Measurements from ENCODE around the gene MAST2.
"Not testable (repeated sequence)": the region's sequence is repeated elsewhere in the genome, so short reads cannot be mapped to it uniquely, and the experiment has no call there.

MAST2 gene

DNA sequence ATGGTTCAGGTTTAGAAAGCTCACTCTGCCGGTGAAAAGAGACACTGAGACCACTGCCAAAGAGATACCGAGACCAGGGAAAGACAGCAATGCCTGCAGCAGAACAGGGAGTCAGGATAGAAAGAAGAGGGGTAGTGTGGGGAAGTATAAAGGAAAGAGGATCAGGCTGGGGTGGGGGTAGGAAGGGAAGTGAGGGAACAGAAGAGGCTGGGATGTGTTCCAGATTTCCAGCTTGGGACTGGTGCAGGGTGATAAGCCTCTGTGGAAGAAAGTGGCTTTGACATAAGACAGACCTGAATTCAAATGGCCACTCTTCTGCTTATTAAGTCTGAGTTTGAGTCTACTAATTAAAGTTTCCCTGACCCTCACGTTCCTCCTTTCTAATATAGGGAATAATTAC lies 223.1 kb downstream of the MAST2 start:
- DNase-seq (ENCODE audit: low read depth) = no peak

DNA sequence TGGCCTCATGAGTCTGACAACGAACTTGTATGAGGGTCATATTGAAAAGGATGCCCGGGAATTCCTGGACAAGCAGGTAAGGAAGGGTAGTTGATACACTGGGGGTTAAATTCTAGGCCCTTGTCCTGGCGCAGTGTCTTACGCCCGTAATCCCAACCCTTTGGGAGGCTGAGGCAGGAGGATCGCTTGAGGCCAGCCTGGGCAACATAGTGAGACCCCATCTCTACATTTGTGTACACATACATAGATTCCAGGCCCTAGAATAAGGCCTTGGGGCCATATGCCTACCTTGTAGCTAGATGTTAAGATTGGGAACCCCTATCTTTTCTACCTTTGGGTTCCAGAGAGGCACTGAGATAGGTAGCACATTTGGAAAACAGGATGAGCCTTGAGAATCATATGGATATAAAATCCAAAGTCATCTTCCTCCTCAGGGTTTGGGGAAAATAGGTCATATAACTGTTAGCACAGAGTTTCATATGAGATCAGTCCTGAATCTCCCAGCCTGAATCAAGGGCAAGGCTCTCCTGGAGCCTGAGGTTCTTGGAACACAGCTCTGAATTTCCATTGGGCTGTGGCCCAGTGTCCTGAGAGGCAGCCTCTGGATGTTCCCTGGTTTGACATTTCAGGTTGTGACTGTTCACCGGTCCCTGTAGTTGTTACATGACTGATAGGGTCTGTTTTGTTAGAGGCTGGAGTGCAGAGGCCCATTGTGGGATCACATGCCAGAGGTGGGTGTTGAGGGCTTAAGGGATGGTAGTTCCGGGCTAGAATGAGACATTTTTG lies 224.6 kb downstream of the MAST2 start:
- no peak for DNase-seq (ENCODE audit: low read depth)

DNA sequence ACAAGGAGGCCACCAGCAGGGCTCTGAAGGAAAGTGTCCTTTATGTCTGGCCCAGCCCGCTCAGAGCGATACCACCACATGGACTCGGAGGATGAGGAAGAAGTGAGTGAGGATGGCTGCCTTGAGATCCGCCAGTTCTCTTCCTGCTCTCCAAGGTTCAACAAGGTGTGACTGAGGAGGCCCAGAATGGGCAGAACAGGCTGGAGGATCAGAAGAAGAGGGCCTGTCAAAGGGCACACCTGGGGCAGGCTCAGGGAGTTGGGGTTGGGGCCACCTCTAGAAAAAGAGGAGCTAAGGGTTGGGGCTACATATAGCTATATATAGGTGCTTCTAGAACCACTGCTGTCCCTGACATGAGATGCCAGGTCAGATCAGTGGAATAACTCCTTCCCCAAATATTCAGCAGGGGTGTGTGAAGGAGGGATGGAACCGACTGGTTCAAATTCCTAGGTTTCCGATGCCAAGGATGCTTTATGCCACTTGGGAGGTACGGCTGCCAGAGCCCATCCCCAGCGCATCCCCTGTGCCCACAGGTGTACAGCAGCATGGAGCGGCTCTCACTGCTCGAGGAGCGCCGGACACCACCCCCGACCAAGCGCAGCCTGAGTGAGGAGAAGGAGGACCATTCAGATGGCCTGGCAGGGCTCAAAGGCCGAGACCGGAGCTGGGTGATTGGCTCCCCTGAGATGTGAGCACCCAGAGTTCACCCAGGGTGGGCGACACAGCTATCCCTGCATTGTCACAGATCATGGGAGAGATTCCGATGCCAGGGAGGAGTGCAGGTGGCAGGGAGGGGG lies 226.9 kb downstream of the MAST2 start:
- DNase-seq (ENCODE audit: low read depth) = no peak

- DNase-seq (ENCODE audit: low read depth) = no peak
Measured at GRCh38 chr1:46030876-46031660, 227.7 kb downstream of the MAST2 start.

DNA sequence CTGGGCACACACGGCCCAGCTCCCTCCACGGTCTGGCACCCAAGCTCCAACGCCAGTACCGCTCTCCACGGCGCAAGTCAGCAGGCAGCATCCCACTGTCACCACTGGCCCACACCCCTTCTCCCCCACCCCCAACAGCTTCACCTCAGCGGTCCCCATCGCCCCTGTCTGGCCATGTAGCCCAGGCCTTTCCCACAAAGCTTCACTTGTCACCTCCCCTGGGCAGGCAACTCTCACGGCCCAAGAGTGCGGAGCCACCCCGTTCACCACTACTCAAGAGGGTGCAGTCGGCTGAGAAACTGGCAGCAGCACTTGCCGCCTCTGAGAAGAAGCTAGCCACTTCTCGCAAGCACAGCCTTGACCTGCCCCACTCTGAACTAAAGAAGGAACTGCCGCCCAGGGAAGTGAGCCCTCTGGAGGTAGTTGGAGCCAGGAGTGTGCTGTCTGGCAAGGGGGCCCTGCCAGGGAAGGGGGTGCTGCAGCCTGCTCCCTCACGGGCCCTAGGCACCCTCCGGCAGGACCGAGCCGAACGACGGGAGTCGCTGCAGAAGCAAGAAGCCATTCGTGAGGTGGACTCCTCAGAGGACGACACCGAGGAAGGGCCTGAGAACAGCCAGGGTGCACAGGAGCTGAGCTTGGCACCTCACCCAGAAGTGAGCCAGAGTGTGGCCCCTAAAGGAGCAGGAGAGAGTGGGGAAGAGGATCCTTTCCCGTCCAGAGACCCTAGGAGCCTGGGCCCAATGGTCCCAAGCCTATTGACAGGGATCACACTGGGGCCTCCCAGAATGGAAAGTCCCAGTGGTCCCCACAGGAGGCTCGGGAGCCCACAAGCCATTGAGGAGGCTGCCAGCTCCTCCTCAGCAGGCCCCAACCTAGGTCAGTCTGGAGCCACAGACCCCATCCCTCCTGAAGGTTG lies 231.4 kb downstream of the MAST2 start:
- no peak for DNase-seq (ENCODE audit: low read depth)

DNA sequence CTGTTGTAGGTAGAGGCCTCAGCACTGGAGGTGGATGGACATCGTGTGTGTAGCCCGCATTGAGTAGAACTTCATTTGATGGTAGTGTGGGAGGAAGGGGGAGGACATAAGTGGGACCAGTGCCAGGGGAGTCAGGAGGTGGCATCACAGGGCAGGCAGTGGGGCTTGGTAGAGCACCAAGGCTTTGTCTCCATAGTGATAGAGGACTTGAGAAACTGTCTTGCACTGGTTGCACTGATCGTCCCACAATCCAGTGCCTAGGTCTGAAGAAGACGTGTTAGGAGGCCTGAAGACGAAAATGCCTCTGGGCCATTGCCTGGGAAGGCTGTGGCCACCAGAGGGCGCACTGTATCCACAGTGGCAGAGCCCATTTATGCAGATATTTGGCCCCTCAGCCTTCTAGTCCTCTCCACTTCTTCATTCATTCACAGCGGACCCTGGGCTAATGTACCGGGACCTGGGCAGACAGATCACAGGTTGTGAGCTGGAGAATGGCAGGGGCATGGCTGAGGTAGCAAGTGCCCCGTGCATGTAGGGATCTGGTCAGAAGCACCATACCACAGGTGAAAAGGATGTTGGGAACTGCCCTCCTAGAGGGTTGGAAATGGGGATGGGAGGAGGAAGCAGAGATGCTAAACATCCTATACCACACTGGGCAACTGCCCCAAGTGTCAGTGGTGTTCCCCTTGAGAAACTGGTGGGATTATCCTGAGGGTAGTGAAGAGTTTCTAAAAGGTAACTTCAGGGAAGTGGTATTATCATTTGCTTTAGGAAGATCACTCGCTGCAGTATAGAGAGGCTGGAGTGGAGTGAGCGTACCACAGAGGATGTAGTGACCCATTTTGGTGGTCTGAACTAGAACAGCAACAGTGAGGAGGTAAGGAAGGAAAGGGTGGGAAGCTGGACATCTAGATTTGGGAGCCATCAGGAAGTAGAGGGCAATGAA lies 233.8 kb downstream of the MAST2 start:
- DNase-seq (ENCODE audit: low read depth) = peak; percentile 24

- peak; percentile 11 for DNase-seq (ENCODE audit: low read depth)
Measured at GRCh38 chr1:46039571-46040052, 236.2 kb downstream of the MAST2 start.

DNA sequence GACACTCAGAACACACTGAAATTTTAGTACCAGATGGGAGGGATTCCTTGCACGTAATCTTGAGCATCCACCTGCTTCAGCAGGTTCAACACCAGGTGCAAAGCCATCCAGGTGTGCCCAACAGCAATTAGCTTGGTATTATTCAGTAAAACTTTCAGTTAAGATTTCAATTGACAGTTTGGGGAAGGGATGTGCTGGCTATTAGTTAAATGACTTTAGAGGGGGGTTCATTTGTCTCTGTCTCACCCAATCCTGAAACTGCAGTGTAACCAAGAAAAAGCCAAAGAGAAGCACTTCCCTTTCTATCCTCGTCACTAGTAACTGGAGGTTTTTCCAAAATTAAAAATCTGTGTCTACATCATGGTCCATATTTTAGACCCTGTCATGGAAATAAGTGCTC lies 238.1 kb downstream of the MAST2 start:
- DNase-seq (ENCODE audit: low read depth) = no peak

- DNase-seq (ENCODE audit: low read depth) = peak; percentile 16
Measured at GRCh38 chr1:46041974-46042373, 238.6 kb downstream of the MAST2 start.

DNA sequence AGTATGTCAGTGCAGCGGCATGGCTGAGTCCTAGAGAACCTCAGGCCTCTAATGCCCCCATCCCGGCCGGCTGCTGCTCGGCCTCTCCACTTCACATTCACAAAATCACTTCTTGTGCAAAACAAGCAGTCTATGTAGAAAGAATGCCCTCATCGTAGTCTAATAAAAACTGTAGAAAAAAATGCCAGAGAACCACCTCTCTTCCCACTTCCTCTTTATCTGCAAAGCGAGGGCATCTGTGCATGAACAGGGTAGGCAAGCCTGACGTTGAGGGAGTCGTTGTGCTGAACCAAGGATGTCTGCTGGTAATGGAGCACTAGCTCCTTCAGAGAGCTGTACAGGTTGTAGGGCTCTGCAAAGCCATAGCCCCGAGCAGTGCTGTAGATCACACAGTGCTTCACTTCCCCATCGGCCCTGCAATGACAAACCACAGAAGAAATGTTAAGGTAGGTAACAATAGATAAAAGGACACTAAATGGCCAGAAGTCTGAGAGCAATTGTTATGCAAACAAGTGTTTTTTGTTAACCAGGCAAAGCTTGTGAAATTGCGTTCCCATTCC lies 240.1 kb downstream of the MAST2 start:
- DNase-seq (ENCODE audit: low read depth) = no peak

DNA sequence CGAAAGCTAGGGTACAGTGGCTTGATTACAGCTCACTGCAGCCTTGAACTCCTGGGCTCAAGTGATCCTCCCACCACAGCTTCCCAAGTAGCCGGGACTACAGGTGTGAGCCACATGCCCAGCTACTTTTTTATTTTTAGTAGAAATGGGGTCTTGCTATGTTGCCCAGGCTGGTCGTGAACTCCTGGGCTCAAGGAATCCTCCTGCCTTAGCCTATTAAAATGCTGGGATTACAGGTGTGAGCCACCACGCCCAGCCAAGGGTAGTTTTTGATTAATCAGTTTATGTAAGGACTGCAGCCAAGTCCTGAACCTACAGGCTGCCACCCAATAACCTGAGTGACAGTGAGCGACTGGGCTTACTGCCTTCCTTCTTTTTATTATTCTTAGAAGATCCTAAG lies 240.7 kb downstream of the MAST2 start:
- DNase-seq (ENCODE audit: low read depth) = no peak

DNA sequence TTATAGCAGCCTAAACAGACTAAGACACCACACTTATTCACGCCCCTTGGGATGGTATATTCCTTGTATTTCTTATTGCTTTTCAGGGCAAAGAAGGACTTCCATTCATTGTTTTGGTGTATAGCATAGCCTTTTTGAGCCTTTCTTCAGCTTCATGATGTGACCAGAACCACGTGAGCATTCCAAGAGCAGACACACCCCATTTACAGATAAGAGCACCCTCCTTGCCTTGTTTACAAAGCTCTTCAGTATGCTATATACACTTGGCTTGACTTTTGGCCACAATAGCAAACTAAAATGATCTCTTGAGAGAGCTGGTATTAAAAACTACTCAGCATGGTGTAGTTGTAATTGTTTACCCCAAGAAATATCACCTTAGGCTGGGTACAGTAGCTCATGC lies 250.3 kb downstream of the MAST2 start:
- DNase-seq (ENCODE audit: low read depth) = no peak

GRCh38 chr1:46056325-46056724 lies 252.9 kb downstream of the MAST2 start:
- DNase-seq (ENCODE audit: low read depth) = no peak

GRCh38 chr1:46057215-46057614 lies 253.8 kb downstream of the MAST2 start:
- DNase-seq (ENCODE audit: low read depth) = not testable (repeated sequence)

GRCh38 chr1:46057781-46058180 lies 254.4 kb downstream of the MAST2 start:
- no peak for DNase-seq (ENCODE audit: low read depth)

GRCh38 chr1:46058936-46059335 lies 255.5 kb downstream of the MAST2 start:
- DNase-seq (ENCODE audit: low read depth) = no peak

- DNase-seq (ENCODE audit: low read depth) = no peak
Measured at GRCh38 chr1:46061146-46061545, 257.7 kb downstream of the MAST2 start.

DNA sequence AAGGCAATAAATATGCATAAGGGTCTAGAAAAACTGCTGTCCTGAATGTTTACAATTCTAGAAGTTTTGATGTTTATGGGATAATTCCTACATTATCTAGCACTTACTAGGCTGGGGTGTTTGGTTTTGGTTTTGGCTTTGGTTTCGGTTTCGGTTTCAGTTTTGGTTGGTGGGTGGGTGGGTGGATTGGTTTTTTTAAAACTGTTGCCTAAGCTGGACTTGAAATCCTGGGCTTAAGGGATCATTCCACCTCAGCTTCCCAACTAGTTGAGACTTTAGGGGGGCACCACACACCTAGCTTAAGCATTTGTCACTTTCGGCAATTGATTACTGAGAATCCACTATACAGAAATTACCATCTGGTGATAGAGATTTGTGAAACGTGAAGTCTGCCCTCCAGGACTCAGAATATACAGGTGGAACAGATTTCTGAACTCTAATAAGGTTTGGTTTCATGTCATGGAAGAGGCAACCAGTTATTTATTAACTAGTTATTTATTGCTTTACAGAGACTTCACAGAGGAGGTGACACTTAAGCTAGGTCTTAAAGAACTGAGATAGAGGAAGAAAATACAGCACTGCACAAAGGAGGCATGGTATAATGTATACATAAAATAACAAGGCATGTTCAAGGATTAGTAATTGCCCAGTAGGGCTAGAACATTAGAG lies 259.4 kb downstream of the MAST2 start:
- no peak for DNase-seq (ENCODE audit: low read depth)

- DNase-seq (ENCODE audit: low read depth) = no peak
Measured at GRCh38 chr1:46064708-46065107, 261.3 kb downstream of the MAST2 start.
